Measurements from ENCODE around the gene NEK9. TPM values are rescaled to one million over a fixed set of nuclear protein-coding genes. Genes with fewer than 3 reads are reported as not detected.
"Not testable (repeated sequence)": the region's sequence is repeated elsewhere in the genome, so short reads cannot be mapped to it uniquely, and the experiment has no call there.

The NEK9 gene
- polyA plus RNA-seq, 10 donors: 66.8 to 101 (median 83.0) TPM

- DNase-seq: peak in 2 of 3 donors; percentile 53 to 73
Observed at GRCh38 chr14:75068294-75069120, 58.3 kb downstream of the NEK9 start.

- not testable (repeated sequence) for DNase-seq
Observed at GRCh38 chr14:75067765-75068164, 59.1 kb downstream of the NEK9 start.

GRCh38 chr14:75067212-75067611 is 59.6 kb downstream of the NEK9 start:
- no peak for DNase-seq

GRCh38 chr14:75066691-75067090 is 60.2 kb downstream of the NEK9 start:
- no peak for DNase-seq

- no peak for DNase-seq
Observed at GRCh38 chr14:75064205-75064567, 62.7 kb downstream of the NEK9 start.

GRCh38 chr14:75063491-75064204 is 63.2 kb downstream of the NEK9 start, which contains the start of gene ACYP1:
ACYP1 (minus strand) TSS chr14:75064024; CDS start chr14:75063553, 471 bp downstream.
- peak; percentile 89 to 97 (median 96) for DNase-seq

GRCh38 chr14:75063013-75063412 is 63.8 kb downstream of the NEK9 start:
- DNase-seq: no peak

GRCh38 chr14:75060420-75060819 is 66.4 kb downstream of the NEK9 start:
- no peak for DNase-seq

- no peak for DNase-seq
Observed at GRCh38 chr14:75059642-75060041, 67.2 kb downstream of the NEK9 start.

- no peak for DNase-seq
Observed at GRCh38 chr14:75054421-75054820, 72.4 kb downstream of the NEK9 start.

- DNase-seq: no peak
Observed at GRCh38 chr14:75053396-75054291, 73.2 kb downstream of the NEK9 start.

GRCh38 chr14:75051556-75051899 is 75.3 kb downstream of the NEK9 start:
- DNase-seq: no peak

GRCh38 chr14:75050852-75051555 is 75.8 kb downstream of the NEK9 start, which contains the start of gene MLH3:
MLH3 (minus strand) TSS chr14:75051467; CDS start chr14:75049655, 1,812 bp downstream.
- peak; percentile 83 to 94 (median 91) for DNase-seq

- DNase-seq: no peak
Observed at GRCh38 chr14:75049731-75050201, 77.1 kb downstream of the NEK9 start.

GRCh38 chr14:75049136-75049535 is 77.7 kb downstream of the NEK9 start:
- no peak for DNase-seq

- DNase-seq: no peak
Observed at GRCh38 chr14:75048101-75048500, 78.7 kb downstream of the NEK9 start.

- DNase-seq: no peak
Observed at GRCh38 chr14:75047506-75047905, 79.3 kb downstream of the NEK9 start.

GRCh38 chr14:75046899-75047298 is 79.9 kb downstream of the NEK9 start:
- DNase-seq: no peak

- DNase-seq: no peak
Observed at GRCh38 chr14:75046275-75046674, 80.6 kb downstream of the NEK9 start.

GRCh38 chr14:75044752-75045151 is 82.1 kb downstream of the NEK9 start:
- peak in 2 of 3 donors; percentile 48 to 77 for DNase-seq

- peak; percentile 14 to 58 (median 44) for DNase-seq
Observed at GRCh38 chr14:75044322-75044721, 82.5 kb downstream of the NEK9 start.

Measured in muscle of back (tissue), 11 donors.